ENCODE data around the gene GLRX3.
A peak's percentile ranks its signal among the peaks of the same experiment; 100 is the strongest.
"Not testable (repeated sequence)": the region's sequence is repeated elsewhere in the genome, so short reads cannot be mapped to it uniquely, and the experiment has no call there.

GLRX3 gene

DNA sequence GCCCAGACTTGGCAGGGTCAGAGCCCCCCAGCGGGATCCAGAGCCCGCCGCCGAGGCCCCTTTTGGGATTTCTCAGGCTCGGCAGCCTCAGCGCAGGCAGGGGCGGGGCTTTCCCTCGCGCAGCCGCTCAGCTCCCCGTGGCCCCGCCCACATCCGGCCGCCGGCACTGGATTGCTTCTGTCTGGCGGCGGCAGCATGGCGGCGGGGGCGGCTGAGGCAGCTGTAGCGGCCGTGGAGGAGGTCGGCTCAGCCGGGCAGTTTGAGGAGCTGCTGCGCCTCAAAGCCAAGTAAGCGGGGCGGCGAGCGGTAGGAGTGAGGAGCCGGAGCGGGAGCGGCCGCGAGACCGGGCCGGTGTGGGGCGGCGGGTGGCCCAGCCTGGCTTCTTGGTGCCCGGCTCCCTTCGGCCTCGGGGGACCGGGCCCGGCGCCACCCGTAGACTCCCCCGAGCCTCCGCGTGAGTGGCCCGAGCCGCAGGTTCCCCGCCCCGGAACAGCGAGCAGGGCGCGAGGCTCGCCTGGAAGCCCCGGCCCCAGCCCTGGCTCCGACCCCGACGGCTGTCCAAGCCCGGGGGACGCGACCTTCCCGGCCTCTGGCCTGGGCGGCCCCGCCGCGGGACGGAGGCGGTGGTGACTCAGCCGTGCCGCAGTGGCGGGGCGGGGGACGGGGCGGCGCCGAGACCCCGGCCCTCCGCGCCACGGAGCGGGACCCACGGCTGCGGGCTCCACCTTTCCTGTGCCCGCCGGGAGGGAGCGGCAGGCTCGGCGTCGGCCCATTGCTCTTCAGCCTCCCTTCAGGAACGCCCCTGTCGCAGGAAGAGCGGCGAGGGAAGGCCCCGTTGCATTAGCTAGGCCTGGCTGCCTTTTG lies at the start of gene GLRX3:
Gene GLRX3, plus strand, starts transcription at position 166 of the 864 bp plus-strand sequence. Its CDS starts 30 bp downstream, at position 196.
- peak; percentile 80 to 85 for DNase-seq

DNA sequence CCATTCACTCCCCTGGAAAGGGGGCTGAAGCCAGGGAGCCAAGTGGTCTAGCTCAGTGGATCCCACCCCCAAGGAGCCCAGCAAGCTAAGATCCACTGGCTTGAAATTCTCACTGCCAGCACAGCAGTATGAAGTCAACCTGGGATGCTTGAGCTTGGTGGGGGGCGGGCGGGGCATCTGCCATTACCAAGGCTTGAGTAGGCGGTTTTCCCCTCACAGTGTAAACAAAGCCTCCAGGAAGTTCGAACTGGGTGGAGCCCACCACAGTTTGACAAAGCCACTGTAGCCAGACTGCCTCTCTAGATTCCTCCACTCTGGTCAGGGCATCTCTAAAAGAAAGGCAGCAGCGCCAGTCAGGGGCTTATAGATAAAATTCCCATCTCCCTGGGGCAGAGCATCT lies 45.6 kb upstream of the GLRX3 start:
- not testable (repeated sequence) for DNase-seq

DNA sequence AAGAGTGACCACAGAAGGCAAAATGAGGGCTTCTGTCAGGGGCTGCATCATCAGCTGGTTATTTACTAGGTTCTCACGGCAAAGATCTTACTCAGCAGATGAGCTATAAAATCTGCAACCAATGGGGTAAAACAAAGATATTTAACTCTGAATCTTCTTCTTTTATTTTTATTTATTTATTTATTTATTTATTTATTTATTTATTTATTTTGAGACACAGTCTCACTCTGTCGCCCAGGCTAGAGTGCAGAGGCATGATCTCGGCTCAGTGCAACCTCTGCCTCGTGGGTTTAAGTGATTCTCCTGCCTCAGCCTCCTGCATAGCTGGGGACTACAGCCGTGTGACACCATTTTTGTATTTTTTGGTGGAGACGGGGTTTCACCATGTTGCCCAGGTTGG lies 36.8 kb upstream of the GLRX3 start:
- no peak for DNase-seq

DNA sequence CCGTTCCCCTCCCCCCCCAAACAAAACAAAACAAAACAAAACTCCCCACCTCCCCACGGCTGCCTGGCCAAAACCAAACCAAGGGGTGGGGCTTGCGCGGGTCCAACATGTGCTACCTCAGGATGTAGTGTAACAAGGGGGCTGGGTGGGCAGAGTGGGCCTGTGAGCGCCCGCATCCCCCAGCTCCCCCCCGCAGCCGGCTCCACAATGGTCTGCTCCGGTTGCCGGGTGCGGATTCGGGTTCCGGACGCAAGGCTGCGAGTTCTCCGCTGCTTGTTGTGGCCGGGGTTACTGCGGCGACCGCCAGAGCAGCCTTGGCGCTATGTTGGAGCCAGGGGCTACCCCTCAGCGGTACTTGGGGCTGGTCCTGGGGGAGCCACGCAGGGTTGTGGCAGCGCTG lies 30.5 kb upstream of the GLRX3 start:
- no peak for DNase-seq

DNA sequence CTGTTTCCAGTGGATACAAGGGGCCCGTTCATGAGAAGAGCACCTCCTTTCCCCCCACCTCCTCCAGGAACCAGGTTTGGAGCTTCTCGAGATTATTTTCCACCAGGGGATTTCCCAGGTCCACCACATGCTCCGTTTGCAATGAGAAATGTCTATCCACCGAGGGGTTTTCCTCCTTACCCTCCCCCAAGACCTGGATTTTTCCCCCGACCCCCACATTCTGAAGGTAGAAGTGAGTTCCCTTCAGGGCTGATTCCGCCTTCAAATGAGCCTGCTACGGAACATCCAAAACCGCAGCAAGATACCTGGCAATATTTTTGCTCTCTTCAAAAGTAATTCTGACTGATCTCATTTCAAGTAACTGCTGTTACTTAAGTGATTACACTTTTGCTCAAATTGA lies 28.0 kb upstream of the GLRX3 start:
- peak in 1 of 2 donors; percentile 25 for DNase-seq

DNA sequence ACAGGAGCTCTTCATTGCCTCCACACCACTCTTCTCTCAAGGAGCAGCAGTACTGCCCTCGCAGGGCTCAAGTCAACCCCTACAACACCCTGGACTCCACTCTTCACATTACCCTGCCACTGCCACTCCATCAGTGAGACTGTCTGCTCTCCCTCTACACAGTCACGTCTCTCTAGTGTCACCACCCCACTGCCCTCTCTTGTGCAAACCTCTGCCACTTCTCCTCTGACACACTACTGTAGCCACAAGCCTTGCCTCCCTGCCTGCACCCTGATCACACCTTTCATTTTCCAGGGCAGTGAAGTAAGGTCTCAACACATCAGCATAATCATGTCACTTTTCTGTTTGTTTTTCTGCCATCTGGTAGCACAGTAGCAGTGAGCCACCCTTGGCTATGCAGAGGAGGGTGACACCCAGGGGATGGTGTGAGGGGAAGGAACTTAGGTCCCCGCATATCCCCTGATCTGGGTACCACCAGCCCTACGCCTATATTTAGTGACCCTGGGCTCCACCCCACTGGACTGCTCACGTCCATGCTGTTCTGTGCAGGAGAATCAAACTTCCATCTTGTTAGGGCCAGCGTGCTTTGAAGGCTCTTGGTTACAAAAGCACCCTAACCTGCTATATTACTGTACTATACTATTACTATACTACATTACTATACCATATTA lies 27.1 kb upstream of the GLRX3 start:
- no peak for DNase-seq

DNA sequence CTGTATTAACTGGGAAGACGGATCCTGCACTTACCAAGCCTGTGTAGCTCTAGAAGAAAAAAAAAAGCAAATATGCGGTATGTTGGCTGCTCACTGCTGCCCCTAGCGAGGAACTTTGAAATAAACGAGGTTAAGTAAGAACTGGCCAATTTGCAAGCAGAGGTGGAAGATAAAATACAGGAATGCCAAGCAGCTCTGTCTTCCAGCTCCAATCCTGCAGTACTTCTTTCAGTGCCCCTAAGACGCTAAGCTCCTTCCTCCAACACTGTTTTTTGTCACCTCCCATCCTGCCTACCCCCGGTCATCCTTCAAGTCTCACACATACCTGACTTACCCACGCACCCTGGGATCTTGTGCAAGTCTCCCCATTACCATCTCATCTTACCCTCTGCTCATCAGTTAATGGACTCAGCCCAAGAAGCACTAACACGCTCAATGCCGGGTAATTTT lies 26.4 kb upstream of the GLRX3 start:
- DNase-seq, result peak; percentile 76 to 85

DNA sequence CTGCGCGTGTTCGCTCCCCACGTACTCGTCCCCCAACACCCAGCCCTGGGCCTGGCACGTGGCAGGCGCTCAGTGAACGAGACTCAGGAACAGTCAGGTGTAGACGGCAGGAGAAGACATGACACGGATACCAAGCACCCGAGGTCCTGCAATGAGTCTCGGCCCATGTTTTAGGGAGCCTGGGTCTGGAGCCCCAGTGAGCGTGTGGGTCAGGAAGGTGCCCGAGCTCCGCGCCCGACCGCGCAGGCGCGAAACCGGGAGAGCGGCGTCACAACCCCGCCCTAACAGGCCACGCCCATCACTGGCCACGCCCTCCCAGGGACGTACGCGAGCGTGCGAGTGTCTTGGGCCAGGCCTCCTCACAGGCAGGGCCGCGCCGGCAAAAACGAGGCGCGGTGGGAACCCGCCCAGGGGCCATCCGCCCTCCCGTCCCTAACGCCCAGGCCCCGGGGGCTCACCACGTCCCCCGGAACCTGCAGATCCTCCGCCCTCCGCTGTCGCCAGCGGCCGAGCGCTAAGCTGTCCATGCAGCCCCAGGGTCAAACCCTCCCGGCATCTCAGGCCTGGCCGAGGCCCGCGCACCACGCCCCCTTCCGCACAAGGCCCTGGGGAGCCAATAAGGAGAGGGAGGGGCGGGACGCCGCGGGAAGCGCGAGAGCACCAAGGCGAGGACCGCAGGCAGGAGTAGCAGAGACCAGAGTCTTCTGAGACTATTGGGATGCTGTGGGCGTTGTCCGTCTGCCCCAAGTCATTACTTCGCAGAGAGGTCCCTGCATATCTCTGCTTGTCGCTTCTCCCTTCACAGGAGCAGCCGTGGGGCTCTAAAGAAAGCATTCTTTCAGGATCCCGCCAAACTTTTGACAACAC lies 25.7 kb upstream of the GLRX3 start, which contains the start of gene C10orf143:
Gene C10orf143, minus strand, starts transcription at position 585 of the 867 bp plus-strand sequence. Its CDS starts 58 bp downstream, at position 527.
- peak; percentile 96 to 97 for DNase-seq

DNA sequence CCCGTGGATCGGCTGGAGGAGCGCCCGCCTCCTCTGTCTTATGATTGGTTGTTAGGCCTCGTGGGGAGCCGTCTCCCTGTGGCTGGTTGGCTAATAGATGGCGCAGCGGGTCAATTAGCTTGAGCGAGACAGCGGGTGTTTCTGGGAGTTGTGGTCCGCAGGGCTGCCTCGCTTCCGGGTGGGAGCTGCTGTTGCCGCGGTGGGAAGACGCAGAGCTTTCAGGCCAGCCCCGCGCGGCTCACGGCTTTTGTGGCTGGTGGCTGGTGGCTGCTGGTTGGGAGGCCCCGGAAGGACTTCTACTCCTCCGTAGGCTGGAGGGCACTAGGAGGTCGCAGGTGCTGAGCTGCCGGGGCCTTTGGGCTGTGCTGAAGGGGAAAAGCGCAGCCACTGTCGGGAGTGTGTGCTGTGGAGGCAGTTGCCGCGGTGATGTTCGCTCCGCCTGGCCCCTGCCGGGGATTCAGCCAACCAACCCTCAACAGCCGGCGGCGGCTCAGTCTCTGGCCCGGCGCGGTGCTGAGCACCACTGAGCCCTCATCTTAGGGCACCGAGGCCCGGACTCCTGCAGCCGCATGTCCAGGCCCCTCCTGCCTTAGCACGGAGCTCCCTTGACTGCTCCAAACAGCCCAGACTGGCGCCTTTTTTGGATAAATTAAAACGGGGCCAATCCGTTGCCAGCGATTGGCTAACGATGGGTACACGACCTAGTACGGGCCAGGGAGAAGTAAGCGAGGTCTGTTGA lies 24.9 kb upstream of the GLRX3 start:
- DNase-seq, result peak; percentile 96 to 97

DNA sequence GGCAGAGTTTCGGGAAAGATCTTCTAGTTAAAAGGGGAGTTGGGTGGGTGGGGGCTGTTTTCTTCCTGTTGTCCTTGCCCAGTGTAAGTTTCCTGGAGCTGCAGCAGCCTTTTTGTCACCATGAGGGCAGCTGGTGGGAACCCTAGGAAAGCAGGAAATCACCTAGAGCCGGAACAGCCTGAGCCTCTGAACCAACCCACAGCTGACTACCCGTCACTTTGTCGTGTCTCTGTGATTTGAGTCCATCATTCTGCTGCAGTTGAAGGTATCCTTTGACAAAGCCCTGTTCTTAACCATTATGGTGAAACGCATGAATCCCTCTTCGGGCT lies 24.4 kb upstream of the GLRX3 start:
- DNase-seq, result no peak

DNA sequence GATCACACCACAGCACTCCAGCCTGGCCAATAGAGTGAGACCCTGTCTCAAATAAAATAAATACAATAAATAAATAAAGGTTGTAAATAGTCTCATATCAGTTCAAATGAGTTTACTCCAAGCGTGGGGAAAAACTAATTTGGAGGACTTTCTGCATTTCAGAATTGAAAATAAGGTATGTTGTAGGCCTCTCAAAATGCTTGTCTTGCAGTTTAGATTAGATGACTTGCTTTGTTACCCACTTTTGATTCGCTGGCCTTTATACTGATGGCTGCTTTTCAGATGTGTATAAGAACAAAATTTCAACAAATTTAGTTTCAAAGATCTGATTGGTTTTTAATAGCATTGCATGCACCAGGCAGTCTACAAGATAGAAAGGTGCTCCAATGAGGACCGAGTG lies 23.4 kb upstream of the GLRX3 start:
- DNase-seq, result no peak

DNA sequence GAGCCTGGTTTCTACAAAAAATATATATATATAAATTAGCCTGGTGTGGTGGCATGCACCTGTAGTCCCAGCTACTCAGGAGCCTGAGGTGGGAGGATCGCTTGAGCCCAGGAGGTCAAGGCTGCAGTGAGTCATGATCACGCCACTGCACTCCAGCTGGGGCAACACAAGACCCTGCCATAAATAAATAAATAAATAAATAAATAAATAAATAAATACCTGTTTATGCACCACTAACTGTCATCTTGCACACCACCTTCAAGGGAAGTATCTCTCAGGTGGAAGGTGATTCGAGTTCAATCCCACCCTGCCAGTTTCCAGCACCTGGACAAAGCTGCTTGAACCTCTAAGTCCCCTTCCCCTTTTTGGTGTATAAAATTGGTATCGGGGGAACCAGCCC lies 19.2 kb upstream of the GLRX3 start:
- DNase-seq, result not testable (repeated sequence)

DNA sequence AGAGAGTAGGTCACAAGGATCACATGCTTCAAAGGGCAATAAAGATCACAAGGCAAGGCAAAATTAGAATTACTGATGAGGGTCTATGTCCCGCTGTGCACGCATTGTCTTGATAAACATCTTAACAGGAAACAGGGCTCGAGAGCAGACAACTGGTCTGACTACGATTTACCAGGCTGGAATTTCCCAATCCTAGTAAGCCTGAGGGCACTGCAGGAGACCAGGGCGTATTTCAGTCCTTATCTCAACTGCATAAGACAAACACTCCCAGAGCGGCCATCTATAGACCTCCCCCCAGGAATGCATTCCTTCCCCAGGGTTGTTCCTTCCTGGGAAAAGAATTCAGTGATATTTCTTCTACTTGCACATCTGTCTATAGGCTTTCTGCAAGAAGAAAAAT lies 18.7 kb upstream of the GLRX3 start:
- not testable (repeated sequence) for DNase-seq

DNA sequence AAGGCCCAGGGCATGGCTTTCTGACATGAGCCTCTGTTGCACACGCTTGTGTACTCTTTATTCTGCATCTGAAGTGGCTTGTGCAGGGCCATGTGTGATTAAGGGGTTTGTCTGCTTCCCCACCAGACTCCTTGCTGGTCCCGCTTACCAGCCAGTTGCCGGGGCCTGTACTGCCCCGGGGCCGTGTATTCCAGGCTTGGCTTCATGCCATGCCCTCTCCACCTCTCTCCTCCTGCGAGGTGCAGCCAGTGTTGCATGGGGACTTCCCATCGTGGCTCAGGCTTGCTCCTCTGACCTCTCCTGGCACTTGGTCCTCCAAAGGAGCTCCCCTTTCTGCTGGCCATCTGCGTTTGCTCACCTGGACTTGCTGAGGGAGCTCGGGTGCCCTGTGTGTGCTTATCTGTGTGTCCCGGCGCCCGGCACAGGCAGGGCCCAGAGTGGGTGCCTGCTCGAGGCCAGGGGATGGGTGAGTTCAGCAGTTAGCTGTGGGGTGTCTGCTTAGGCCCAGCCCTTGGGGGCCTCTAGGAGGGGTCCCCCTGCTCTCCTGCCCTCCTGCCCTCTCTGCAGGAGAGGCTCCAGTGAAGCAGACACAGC lies 14.6 kb upstream of the GLRX3 start:
- DNase-seq, result no peak

DNA sequence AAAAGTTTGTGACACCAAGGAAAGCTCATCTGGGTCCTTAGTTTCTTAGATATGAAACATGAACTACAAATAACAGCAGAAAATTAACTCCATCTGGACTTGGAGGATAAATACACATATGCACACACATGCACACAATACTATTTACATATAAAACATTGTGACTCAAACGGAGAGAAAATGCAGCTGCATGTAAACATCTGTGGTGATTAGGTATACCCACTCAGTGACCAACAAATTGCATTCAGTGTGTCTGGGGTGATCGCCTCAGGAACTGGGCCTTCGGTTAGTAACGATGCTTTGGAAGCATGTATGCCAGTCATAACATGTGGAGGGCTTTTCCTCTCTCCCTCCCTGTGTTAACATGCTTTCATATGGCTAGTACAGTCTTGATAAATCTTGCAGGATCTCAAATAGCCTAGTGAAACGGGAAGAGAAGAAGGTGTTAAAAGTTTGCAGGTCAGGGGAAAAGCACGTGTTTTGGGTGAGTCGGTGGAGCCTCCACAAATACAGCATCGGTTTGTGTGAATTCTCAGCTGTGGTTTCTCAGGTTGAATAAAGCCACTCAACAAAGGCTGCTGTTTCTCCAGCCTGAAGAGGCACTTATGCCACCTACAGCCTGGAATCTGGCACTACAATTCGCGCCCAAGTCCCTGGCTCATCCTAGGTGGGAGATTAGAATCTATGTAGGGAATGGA lies 8.7 kb upstream of the GLRX3 start:
- peak; percentile 63 to 68 for DNase-seq

DNA sequence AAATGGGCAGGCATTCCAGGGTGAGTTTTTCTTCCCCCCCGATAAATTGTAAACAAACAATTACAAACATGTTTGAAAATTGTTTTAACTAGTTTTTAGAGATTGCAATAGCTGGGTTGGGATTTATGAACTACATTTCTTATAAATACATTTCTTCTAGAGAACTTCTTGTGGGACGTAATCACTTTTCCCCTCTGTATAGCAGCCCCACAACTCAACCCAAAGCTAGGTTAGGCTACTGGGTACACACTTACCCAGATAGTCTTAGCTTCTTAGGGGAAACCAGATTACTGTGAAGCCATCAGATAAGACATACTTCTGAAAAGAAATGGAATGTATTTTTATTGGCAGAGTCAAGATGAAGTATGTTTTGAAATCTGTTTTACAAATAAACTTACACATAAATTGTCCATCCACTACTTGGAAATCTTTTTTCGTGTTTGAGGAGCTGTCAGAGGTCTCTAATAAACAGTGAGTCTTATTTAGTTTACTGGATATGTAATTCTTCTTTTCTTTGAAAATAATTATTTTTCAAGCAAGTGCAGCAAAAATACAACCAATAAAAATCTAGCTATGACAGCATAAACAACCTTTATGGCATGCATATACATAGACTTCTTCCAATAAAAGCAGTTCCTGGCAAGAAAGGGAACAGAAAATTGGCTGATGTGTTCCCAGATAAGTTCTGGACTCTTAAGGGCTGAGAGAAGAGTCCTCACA lies 8.0 kb upstream of the GLRX3 start:
- no peak for DNase-seq

DNA sequence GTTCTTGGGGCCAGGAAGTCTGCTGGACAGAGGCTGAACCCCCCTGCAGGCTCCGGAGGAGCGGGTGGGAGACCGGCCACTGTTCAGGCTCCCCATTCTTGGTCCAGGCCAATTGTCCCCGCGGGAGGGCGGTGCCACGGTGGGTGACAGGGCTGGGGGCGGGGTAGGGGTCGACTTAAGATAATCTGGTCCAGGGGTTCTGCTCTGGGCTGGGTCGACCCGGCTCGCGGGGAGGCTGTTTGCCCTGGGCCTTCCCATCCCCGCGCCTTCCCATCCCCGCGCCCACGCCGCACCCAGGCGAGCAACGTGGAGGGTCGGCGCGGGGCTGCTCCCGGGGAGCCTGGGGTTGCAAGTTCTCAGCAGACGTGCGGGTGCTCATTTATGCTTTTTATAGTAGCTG lies 7.3 kb upstream of the GLRX3 start:
- no peak for DNase-seq

DNA sequence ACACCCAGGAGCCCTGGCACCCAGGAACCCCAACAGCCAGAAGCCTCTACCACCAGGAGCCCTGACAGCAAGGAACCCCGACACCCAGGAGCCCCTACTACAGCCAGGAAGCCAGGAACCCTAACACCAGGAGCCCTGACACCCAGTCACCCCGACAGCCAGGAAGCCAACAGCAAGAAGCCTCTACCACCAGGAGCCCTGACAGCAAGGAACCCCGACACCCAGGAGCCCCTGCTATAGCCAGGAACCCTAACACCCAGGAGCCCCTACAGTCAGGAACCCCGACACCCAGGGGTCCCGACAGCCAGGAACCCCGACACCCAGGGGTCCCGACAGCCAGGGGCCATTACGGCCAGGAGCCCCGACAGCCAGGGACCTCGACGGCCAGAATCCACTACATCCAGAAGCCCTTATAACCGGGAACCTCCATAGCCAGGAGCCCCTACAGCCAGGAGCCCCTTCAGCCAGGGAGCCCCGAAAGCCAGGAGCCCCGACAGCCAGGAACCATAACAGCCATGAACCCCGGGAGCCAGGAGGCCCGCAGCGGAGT lies 440 bp upstream of the GLRX3 start:
- no peak for DNase-seq

DNA sequence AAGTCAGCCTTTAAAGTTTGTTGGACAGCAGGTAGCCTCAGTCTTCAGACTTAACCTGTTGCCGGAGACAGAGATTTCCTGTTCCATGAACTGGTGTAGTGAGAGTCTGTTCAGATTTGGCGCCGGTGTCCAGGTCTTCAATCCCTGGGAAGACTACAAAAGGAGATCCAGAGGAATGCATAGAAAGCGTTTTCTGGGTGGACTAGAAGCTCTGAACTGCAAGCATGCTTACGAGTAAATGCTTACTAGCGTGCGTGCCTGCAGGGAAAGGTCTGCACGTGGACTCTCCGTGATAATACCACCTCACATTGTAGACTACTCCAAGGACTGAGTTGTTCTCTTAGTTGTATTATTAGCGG lies 878 bp downstream of the GLRX3 start:
- no peak for DNase-seq

DNA sequence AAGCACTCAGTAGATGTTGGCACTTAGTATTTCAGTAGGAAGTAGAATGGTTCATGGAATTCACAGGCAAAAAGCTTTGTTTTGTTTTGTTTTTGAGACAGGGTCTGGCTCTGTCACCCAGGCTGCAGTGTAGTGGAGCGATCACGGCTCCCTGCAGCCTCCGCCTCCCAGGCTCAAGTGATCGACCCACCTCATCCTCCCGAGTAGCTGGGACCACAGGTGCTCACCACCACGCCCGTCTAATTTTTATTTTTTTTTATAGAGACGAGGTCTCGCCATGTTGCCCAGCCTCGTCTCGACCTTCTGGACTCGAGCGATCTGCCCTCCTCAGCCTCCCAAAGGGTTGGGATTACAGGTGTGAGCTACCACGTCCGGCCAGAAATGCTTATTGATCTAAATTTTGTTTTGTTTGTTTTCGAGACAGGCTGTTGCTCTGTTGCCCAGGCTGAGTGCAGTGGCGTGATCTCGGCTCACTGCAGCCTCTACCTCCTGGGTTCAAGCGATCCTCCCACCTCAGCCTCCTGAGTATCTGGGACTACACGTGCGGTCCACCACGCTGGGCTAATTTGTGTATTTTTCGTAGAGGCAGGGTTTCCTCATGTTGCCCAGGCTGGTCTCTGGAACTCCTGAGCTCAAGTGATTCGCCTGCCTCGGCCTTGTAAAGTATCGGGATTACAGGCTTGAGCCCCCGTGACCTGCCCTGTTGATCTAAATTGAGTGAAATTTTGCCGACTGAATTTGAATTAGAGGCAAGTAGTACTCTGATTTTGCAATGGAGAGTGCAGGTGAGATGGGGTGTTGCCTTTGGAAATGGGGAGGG lies 1.7 kb downstream of the GLRX3 start:
- no peak for DNase-seq
